Lower leg skin (tissue), 3 donors: Measurements from ENCODE around the gene RAD51B.

Experiments
- POLR2A ChIP-seq, 2 donors: fragments of 450-650 bp; IDR thresholded peaks; one replicate each; pipeline ENCODE4 v1.6.1; 2016 to 2017; ENCODE audit warnings: antibody characterized with exemption in 2 of 2, mild to moderate bottlenecking in 1 of 2, moderate library complexity in 1 of 2
- TF ChIP-seq, protein P1 (sequence below), 3 donors: fragments of 450-650 bp; IDR thresholded peaks; one replicate each; pipeline ENCODE4 v1.5.1; 2016; ENCODE audit warnings: antibody characterized with exemption in 3 of 3, mild to moderate bottlenecking in 3 of 3, moderate library complexity in 2 of 3

DNA sequence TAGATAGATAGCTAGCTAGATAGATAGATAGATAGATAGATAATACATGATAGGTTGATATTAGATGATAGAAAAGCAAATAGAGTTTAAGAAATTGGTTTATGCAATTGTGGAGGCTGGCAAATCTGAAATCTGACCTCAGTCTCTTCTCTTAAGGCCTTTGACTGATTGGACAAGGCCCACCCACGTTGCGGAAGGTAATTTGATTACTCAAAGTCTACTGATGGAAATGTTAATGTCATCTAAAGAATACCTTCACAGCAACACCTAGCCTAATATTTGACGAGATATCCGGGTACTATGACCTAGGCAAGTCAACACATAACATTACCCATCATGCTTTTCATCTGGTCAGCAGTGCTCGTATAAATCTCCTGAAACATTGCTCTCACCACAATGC is 782.9 kb downstream of the RAD51B start:
- TF ChIP-seq, protein P1, sequence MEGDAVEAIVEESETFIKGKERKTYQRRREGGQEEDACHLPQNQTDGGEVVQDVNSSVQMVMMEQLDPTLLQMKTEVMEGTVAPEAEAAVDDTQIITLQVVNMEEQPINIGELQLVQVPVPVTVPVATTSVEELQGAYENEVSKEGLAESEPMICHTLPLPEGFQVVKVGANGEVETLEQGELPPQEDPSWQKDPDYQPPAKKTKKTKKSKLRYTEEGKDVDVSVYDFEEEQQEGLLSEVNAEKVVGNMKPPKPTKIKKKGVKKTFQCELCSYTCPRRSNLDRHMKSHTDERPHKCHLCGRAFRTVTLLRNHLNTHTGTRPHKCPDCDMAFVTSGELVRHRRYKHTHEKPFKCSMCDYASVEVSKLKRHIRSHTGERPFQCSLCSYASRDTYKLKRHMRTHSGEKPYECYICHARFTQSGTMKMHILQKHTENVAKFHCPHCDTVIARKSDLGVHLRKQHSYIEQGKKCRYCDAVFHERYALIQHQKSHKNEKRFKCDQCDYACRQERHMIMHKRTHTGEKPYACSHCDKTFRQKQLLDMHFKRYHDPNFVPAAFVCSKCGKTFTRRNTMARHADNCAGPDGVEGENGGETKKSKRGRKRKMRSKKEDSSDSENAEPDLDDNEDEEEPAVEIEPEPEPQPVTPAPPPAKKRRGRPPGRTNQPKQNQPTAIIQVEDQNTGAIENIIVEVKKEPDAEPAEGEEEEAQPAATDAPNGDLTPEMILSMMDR (IDR thresholded peaks at IDR 0.05), result no peak
- TF ChIP-seq POLR2A (IDR thresholded peaks at IDR 0.05), result no peak
